Left renal cortex interstitium (tissue), 4 donors: ENCODE results near the gene LTBP1. TPM values are rescaled to one million over a fixed set of nuclear protein-coding genes. Genes with fewer than 3 reads are reported as not detected.

Experiments
- DNase-seq, 4 donors: peaks; one replicate each; pipeline ENCODE4 v3.0.0-alpha.2; 2013; ENCODE audit warnings: low read depth in 4 of 4, low spot score in 2 of 4, missing footprints in 1 of 4
- polyA plus RNA-seq, 4 donors: library from polyadenylated mRNA; unstranded; fragments of 120-200 nt; gene quantifications; one replicate each; pipeline ENCODE4 v1.2.1, GENCODE V29; 2013; ENCODE audit not compliant: insufficient read length in 4 of 4

Gene LTBP1
- polyA plus RNA-seq, 4 donors = 65.7 to 85.2 (median 76.3) TPM

GRCh38 chr2:33238111-33238510 lies 291.4 kb downstream of the LTBP1 start:
- DNase-seq = no peak

- no peak for DNase-seq
Measured at GRCh38 chr2:33240178-33240577, 293.4 kb downstream of the LTBP1 start.

- DNase-seq = no peak
Measured at GRCh38 chr2:33241072-33241471, 294.3 kb downstream of the LTBP1 start.

DNA sequence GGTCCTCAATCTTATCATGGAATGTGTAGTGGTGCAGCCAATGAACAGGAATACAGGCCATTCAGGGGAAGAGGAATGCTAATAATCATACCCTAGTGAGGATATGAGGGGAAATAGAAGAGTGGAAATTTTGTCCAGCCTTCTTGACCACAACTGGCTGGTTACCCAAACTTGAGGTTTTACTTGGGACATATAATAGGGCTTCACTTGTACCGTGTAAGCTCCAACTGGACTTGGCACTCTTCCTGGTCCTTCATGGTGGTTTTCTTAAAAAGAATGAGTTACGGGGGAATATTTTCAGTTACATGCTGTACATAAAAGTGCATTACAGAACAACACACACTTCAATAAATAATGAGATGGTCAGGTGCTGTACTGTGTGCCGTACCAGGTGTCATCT lies 294.8 kb downstream of the LTBP1 start:
- no peak for DNase-seq

- DNase-seq = no peak
Measured at GRCh38 chr2:33242845-33243244, 296.1 kb downstream of the LTBP1 start.

DNA sequence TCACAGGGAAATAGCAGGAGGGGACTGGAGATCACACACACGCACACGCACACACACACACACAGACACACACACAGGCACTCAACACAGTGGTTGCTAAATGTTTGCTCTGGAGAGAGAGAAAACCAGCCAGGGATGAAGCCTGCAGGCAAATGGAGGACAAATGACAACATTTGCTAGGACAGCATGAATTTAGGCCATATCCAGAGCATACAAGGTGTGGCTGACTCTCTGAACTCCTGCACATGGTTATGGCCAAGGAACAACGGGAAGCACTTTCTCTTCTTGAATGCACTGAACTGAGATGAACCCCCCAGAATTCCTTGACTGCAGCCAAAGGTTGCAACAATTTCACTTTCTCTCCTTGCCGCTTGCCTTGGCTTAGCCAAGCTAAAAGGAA lies 299.7 kb downstream of the LTBP1 start:
- no peak for DNase-seq

GRCh38 chr2:33247365-33247764 lies 300.6 kb downstream of the LTBP1 start:
- DNase-seq = no peak

DNA sequence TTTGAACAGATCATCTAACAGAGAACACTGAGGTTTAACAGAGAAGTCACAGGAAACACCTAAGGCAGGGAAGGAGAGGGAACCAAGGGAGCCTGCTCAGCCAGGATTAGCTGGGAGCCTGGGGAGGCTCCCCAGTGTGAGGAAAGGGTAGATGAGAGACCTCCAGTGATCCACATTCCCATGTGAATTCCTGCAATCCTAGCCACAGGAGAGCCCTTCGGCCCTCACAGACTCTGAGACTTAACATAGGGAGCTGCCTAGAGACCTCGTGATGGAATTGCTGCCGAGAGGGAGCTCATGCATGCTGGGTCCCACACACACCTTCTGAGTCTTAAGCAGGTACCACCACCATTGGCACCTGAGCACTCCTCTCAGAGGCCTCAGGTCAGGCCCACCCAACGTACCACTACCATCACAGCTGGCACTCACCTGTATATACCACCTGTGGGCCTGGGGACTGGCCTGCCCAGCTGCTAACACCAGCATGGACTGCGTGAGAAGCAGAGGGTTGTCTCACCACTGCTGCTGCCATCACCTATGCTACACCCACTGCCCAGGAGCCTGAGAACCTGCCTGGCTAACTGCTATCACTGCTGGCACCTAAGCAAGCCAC lies 303.8 kb downstream of the LTBP1 start:
- no peak for DNase-seq

DNA sequence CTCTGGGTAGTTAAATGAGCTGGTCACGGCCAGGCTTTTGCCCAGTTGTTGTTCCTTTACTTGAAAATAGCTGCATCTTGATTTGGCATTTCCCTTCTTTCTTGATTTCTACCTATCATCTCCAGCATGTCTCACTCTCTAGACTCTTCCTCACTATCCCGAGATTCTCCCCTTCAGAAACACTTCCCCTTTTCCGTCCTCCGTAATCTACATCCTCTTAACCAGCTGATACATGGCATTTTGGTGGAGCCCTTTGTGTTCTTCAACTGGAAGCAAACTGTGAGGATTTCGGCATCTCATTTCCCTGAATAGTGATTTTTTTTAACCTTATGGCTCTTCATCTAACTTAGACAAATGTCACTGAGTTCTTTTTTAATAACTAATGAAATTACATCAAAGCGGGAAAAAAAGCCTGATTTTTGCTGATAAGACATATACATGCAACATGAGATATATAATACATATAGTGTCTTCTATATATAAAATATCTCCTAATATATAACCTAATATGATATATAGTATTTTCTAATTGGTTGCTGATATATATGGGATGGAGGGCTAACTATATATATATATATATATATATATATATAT lies 309.5 kb downstream of the LTBP1 start:
- no peak for DNase-seq

- no peak for DNase-seq
Measured at GRCh38 chr2:33258387-33258786, 311.6 kb downstream of the LTBP1 start.

- DNase-seq = no peak
Measured at GRCh38 chr2:33262097-33262496, 315.3 kb downstream of the LTBP1 start.

GRCh38 chr2:33264766-33265165 lies 318.0 kb downstream of the LTBP1 start:
- no peak for DNase-seq

GRCh38 chr2:33265584-33266338 lies 319.0 kb downstream of the LTBP1 start:
- no peak for DNase-seq

DNA sequence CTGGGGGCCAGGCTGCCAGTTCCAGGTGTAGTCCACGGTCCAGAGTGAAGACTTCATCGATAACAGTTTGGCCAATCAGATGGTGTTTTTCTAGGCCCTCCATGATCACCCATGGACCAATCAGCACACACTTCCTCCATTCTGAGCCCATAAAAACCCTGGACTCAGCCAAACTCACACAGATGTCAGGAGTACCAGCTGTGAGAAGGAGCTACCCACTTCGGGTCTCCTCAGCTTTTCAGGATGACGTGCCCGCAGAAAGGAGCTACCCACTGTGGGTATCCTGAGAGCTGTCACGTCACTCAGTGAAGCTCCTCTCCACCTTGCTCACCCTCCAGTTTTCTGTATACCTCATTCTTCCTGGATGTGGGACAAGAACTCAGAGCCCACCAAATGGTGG lies 319.7 kb downstream of the LTBP1 start:
- DNase-seq = no peak

DNA sequence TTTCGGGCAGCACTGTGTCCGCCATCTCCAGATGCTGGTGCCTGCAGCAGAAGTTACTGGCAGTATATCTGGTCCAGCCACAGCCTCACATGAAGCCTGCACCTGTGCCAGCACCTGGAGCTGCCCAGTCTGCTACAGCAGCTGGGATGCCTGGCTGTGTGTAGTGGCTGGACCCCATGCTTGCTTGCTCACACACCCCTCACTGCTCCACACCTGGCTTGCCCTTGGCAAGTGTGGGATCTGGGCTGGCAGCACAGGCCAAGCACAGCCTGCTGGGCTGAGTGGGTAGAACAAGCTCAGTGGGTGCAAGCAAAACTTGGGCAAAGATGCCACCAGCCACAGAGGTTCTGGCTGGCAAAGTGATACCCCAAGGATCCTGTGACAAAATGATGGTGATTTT lies 320.3 kb downstream of the LTBP1 start:
- no peak for DNase-seq

GRCh38 chr2:33267756-33268155 lies 321.0 kb downstream of the LTBP1 start:
- no peak for DNase-seq

DNA sequence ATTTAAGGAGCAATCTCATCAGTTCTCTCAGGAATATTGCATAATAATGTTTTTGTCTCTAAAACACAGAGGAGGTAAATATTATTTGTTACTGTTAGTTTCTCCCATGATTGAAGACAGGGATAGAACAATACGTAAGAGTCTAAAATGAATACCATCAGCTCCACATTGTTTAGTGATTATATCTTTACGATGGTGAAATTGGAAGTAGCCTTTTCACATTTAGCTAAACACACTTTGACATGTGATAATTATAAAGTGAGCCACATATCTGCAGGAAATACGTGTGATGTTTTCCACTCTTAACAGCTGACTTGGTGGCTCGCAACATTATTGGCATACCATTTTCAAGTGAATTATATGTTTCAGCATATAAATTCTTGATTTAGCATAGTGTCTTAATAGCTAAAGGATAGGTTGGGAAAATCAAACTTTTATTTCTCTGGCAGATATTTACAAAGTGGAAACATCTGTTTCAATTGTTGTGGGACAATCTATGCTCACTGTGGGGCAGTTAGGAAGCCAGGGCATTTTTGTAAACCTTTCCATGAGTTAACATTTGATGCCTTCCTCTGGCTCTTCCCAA lies 321.6 kb downstream of the LTBP1 start:
- no peak for DNase-seq

- DNase-seq = no peak
Measured at GRCh38 chr2:33272001-33272400, 325.2 kb downstream of the LTBP1 start.

GRCh38 chr2:33273479-33273878 lies 326.7 kb downstream of the LTBP1 start:
- no peak for DNase-seq

DNA sequence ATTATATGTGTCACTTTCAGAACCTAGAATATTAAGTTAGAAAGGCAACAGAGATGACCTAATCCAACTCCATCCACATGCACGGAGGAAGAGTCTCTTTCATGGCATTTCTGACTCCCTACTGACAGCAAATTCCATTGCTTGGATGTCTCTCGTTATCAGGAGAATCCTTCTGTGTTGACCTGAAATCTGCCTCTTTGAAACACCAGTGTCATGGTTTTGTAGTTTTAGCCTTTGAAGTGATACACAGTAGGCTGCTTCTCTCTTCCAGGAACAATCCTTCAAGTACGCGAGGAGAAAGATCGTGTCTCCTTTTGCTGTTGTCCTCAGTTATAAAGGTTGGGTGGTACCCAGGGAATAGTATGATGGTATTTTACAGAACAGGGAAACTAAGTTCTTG lies 327.8 kb downstream of the LTBP1 start:
- no peak for DNase-seq

- DNase-seq = no peak
Measured at GRCh38 chr2:33275689-33276444, 329.1 kb downstream of the LTBP1 start.
